Skeletal muscle satellite cell (primary cell): Measurements from ENCODE around the gene KLK6.

Source experiments
- H3K27me3 ChIP-seq: 2 replicates; pipeline ENCODE4 v1.7.0; 2013; ENCODE audit warnings: low read length; ENCODE audit not compliant: control insufficient read depth, insufficient read depth
- H3K36me3 ChIP-seq: 2 replicates; pipeline ENCODE4 v1.7.0; 2013; ENCODE audit warnings: mild to moderate bottlenecking, control low read depth, low read length; ENCODE audit not compliant: insufficient read depth
- H3K4me1 ChIP-seq: 2 replicates; pipeline ENCODE4 v1.7.0; 2013; ENCODE audit warnings: low read length; ENCODE audit not compliant: control insufficient read depth, insufficient read depth
- H3K4me2 ChIP-seq: 2 replicates; pipeline ENCODE4 v1.7.0; 2013; ENCODE audit warnings: mild to moderate bottlenecking, low read length
- H3K4me3 ChIP-seq: 2 replicates; pipeline ENCODE4 v1.7.0; 2013; ENCODE audit warnings: low read length
- H3K9ac ChIP-seq: 2 replicates; pipeline ENCODE4 v1.7.0; 2013; ENCODE audit warnings: mild to moderate bottlenecking, low read depth, low read length, moderate library complexity
- H3K9me3 ChIP-seq: replicated peaks from 2 replicates; pipeline ENCODE4 v1.7.0; 2013; ENCODE audit warnings: mild to moderate bottlenecking, control low read depth, low read length

KLK6 gene

GRCh38 chr19:50921426-50922316, 47.7 kb downstream of the KLK6 start:
- no peak overlapping the region for H3K9ac ChIP-seq
- H3K27me3 ChIP-seq, result no peaks in the 10 kb centered on the region
- H3K4me1 ChIP-seq, result no peaks in the 10 kb centered on the region
- H3K36me3 ChIP-seq, result no peaks in the 10 kb centered on the region
- H3K9me3 ChIP-seq, result no peaks in the 10 kb centered on the region
- H3K4me3 ChIP-seq, result no peak overlapping the region
- H3K4me2 ChIP-seq, result no peak overlapping the region

DNA sequence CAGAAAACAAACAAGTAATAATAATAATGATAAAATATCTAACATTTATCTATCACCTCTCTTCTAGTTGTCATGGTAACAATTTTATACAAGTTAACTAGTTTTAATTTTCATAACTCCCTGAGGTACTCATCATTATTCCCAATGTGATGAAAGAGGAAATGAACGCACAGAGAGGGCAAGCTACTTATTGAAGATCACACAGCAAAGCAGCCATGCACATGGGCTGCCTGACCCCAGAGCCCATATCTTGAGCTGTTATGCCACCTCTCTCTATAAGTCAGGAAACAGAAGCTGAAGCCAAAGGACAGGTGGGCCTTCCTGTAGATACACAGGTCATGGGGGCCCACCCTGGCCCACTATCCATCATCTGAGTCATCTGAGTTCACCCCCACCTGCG, 53.3 kb downstream of the KLK6 start:
- H3K4me1 ChIP-seq, result no peaks in the 10 kb centered on the region
- H3K9ac ChIP-seq, result no peak overlapping the region
- H3K4me2 ChIP-seq, result no peak overlapping the region
- H3K27me3 ChIP-seq, result peaks cover 3% of the 10 kb centered on the region
- H3K4me3 ChIP-seq, result no peak overlapping the region
- no peaks in the 10 kb centered on the region for H3K36me3 ChIP-seq
- H3K9me3 ChIP-seq, result no peaks in the 10 kb centered on the region

DNA sequence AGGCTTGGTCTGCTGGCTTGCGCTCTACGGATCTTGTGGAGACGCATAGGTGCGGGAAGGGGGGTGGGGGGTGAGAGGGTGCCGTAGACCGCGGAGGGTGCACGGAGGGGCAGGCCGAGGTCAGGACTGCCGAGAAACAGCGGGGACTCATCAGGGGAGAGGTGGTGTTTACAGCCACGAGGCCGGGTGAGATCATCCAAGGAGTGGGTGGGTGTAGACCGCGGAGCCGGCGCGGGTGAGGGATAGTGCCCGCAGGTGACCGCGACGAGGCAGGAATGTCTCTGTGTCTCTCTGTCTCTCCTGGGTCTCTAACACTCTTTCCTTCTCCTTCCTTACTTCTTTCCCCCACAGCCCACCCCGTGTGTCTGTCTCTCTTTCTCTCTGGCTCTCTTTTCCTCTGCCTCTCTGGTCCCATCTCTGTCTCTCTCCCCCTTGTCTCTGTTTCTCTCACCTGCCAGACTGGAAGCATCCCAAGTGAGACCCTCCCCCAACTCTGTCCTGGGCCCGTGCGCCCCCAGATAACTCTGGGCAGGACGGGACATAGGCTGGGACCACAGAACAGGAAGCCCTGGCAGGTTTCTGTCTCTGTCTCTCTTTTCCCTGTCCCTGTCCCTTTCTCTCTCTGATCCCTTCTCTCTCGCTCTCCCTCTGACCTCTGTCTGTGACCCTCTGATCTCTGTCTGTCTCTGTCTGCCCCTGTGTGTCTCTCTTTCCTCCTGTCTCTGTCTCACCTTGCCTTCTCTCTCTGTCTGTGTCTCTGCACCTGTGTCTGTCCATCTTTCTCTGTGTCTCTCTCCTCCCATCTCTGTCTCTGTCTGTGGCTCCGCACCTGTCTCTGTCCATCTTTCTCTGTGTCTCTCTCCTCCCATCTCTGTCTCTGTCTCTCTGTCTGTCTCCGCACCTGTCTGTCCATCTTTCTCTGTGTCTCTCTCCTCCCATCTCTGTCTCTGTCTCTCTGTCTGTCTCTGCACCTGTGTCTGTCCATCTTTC, 56.4 kb downstream of the KLK6 start:
- H3K36me3 ChIP-seq, result no peaks in the 10 kb centered on the region
- peaks cover 3% of the 10 kb centered on the region for H3K27me3 ChIP-seq
- no peaks in the 10 kb centered on the region for H3K4me1 ChIP-seq
- H3K4me3 ChIP-seq, result no peak overlapping the region
- H3K4me2 ChIP-seq, result no peak overlapping the region
- H3K9ac ChIP-seq, result no peak overlapping the region
- no peaks in the 10 kb centered on the region for H3K9me3 ChIP-seq

DNA sequence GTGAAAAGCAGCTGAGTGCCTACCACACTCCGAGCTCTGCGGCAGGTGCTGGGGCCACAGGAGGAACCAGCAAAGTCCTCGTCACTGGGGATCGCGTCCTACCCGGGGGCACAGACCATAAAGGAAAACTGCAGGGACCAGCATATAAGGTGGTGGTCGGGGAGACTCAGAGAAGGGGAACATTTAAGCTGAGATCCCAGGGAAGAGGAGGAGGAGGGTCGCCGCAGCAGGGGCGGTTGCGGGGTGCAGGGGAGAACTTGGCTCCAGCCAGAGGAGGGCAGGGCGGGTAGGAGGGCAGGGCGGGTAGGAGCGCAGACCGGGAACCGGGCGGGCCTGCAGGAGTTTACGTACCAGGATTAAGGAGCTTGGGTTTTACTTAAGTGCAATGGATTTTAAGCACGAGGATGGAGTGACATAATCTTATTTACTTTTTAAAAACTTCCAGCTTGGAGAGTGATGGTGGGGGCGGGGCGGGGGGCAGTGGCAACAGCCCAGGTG, 57.2 kb downstream of the KLK6 start:
- Histone ChIP-seq H3K4me2 (no peak overlapping the region), H3K4me1 (no peaks in the 10 kb centered on the region), H3K9me3 (no peaks in the 10 kb centered on the region), H3K27me3 (peaks cover 3% of the 10 kb centered on the region), H3K36me3 (no peaks in the 10 kb centered on the region), H3K4me3 (no peak overlapping the region), H3K9ac (no peak overlapping the region)

DNA sequence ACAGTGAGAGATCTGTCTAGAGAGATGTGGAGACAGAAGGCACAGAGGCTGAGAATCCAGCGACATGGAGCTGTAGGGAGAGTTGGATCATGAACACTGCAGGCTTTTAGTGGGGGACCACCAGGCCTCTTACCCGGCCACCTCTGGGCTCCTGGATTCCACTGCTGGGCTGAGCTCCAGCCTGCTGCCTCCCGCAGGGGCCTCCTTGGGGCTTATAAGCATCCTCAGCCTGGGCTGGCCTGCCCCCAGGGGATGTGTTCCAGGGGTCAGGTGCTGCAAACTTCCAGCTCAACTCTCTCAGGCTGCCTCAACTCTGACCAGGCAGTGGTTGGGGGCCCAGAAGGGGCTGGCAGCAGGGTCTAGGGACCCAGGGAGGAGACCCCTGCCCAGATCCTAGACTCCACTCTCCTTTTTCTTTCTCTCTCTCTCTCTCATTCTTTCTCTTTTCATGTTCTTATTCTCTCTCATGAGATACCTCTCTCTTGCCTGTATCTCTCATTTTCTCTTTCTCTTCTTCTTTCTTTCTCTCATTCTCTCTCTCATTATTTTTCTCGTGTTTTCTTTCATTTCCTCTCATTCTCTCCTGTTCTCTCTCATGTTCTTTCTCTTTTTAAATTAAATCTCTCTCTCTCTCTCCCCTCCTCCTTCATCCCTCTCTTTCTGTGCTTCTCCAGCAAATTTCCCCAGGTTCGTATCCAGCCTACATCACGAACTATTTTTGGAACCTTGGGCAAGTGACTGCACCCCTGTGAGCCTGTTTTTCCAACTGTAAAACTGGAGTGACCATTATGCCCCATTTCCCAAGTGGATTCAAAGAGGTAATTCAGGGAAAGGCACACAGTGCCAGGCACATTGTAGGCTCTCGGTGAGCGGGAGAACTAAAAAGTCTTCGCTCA, 57.9 kb downstream of the KLK6 start, which contains the start of gene KLK4:
Gene KLK4 (minus strand): TSS at position 190 of the 896 bp plus-strand sequence. CDS start 657 bp downstream, outside the sequence.
- Histone ChIP-seq H3K9me3 (no peaks in the 10 kb centered on the region), H3K36me3 (no peaks in the 10 kb centered on the region), H3K27me3 (peaks cover 3% of the 10 kb centered on the region), H3K4me3 (no peak within 1 kb of the TSS), H3K4me1 (no peaks in the 10 kb centered on the region), H3K9ac (no peak within 1 kb of the TSS), H3K4me2 (no peak within 1 kb of the TSS)

DNA sequence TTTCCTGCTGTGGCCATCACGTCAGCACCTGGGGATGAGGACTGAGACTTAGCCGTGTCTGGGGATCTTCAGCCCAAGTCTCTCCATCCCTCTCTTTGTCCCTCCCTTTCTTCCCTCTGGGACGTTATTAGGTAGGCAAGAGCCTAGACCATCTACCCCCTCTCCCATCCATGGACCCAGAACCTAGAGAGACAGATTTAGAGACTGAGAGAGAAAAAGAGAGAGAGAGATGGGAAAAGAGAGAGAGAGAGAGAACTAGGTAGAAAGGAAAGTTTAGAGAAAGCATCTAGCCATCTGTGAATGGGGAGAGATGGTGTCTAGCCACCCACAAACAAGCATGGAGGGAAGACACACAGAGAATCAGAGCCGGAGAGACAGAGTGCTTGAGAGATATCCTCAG, 58.7 kb downstream of the KLK6 start:
- Histone ChIP-seq H3K27me3 (peaks cover 3% of the 10 kb centered on the region), H3K4me3 (no peak overlapping the region), H3K9me3 (no peaks in the 10 kb centered on the region), H3K9ac (no peak overlapping the region), H3K36me3 (no peaks in the 10 kb centered on the region), H3K4me1 (no peaks in the 10 kb centered on the region), H3K4me2 (no peak overlapping the region)

DNA sequence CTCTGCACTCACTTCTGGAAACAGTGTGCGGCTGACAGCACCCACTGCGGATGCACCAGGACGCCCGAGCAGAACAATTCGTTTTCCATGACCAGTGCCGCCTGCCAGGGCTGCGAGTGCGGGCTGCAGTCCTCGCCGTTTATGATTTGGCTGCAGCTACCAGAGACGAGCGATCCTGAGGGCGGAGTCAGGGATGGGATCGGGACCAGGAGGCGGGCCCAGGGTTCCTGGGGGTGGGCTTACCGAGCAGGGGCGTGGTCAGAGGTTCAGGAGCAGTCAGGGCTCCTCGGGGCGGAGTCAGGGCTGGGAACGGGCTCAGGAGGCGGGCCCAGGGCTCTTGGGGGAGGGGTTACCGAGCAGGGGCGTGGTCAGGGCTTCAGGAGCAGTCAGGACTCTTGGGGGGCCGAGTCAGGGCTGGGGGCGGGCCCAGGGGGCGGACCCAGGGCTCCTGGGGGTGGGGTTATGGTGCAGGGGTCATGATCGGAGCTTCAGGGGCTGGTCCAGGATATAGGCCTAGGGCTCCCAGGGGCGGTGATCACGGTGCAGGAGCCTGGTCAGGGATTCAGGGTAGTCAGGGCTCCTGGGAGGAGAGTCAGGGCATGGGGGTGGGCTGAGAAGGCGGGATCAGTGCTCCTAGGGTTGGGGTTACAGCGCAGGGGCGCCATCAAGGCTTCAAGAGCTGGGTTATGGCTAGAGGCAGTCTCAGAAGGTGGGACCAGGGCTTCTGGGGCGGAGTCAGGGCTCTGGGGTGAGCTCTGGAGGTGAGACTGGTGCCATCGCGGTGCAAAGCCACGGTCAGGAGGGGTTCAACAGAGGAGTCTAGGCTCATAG, 59.9 kb downstream of the KLK6 start:
- H3K9ac ChIP-seq, result no peak overlapping the region
- no peak overlapping the region for H3K4me3 ChIP-seq
- no peaks in the 10 kb centered on the region for H3K36me3 ChIP-seq
- no peaks in the 10 kb centered on the region for H3K4me1 ChIP-seq
- H3K27me3 ChIP-seq, result peaks cover 3% of the 10 kb centered on the region
- H3K9me3 ChIP-seq, result no peaks in the 10 kb centered on the region
- no peak overlapping the region for H3K4me2 ChIP-seq
